NCI-H1092 (cell line): ENCODE measurements around the gene HOXC5.

Experiments
- DNase-seq: peaks from one replicate; lab custom pipeline; 2025; lab: John Stamatoyannopoulos, UW

Gene HOXC5

GRCh38 chr12:54006559-54007220 lies 26.2 kb upstream of the HOXC5 start:
- DNase-seq = no peak

GRCh38 chr12:54007538-54008259 lies 25.2 kb upstream of the HOXC5 start:
- no peak for DNase-seq

GRCh38 chr12:54008260-54008552 lies 24.6 kb upstream of the HOXC5 start:
- DNase-seq = no peak

- DNase-seq = no peak
These were observed 23.4 kb upstream of the HOXC5 start for GRCh38 chr12:54009171-54010052.

GRCh38 chr12:54010053-54010971 lies 22.5 kb upstream of the HOXC5 start:
- DNase-seq = no peak

- no peak for DNase-seq
These were observed 21.7 kb upstream of the HOXC5 start for GRCh38 chr12:54010972-54011664.

GRCh38 chr12:54011665-54012532 lies 21.0 kb upstream of the HOXC5 start:
- no peak for DNase-seq

GRCh38 chr12:54012631-54013409 lies 20.0 kb upstream of the HOXC5 start:
- no peak for DNase-seq

GRCh38 chr12:54014377-54015017 lies 18.4 kb upstream of the HOXC5 start:
- DNase-seq = no peak

GRCh38 chr12:54015018-54015931 lies 17.6 kb upstream of the HOXC5 start:
- no peak for DNase-seq

GRCh38 chr12:54016051-54016450 lies 16.8 kb upstream of the HOXC5 start:
- DNase-seq = no peak

- peak; percentile 26 for DNase-seq
These were observed 16.3 kb upstream of the HOXC5 start for GRCh38 chr12:54016478-54016964.

- peak; percentile 92 for DNase-seq
These were observed 15.6 kb upstream of the HOXC5 start for GRCh38 chr12:54017027-54017788.

GRCh38 chr12:54017878-54018467 lies 14.9 kb upstream of the HOXC5 start:
- DNase-seq = peak; percentile 98

GRCh38 chr12:54018468-54018984 lies 14.3 kb upstream of the HOXC5 start:
- no peak for DNase-seq

- no peak for DNase-seq
These were observed 13.6 kb upstream of the HOXC5 start for GRCh38 chr12:54019091-54019811.
